A549 (cell line): ENCODE results near the gene BCAS3. TPM values are rescaled to one million over a fixed set of nuclear protein-coding genes. Genes with fewer than 3 reads are reported as not detected.
A peak's percentile ranks its signal among the peaks of the same experiment; 100 is the strongest.

Source experiments
- ATAC-seq, 2 experiments: fragments of 200-7000 bp in 1 of 2; fragments of >200 bp in 1 of 2; cut with Nextera tagmentation in 1 of 2; cut with Tn5 transposase in 1 of 2; 3 replicates each; pipeline versions ENCODE4 v1.8.0 to v1.9.1; 2018 to 2020; ENCODE audit warnings: mild to moderate bottlenecking in 1 of 2, moderate library complexity in 1 of 2
- CTCF ChIA-PET: fragments of 300-600 bp; sonication (Branson Sonifier 250); formaldehyde crosslinking; extraction: SDS; loops from one replicate; lab custom pipeline; 2021; ENCODE audit warnings: antibody characterized with exemption, inconsistent platforms; lab: Yijun Ruan, JAX
- POLR2A ChIA-PET: fragments of 350-600 bp; formaldehyde crosslinking; extraction: SDS; loops from one replicate; lab custom pipeline; 2021; ENCODE audit warnings: antibody characterized with exemption, inconsistent platforms; lab: Yijun Ruan, JAX
- DNase-seq, 2 experiments: peaks; one replicate each; pipeline versions ENCODE4 v3.0.0 to v3.0.0-alpha.2; 2011 to 2016; ENCODE audit warnings: low read depth in 1 of 2, low spot score in 1 of 2
- FAIRE-seq: peaks from 2 replicates; lab custom pipeline; 2011; peaks lifted over from hg19 to GRCh38; lab: Jason Lieb, UNC
- H3K27ac ChIP-seq, 2 experiments: fragments of >200 bp; sonication (Bioruptor Twin); formaldehyde crosslinking; 3 replicates each; pipeline ENCODE4 v1.5.1; 2016 to 2017
- H3K4me1 ChIP-seq: fragments of >200 bp; sonication (Bioruptor Twin); formaldehyde crosslinking; 3 replicates; pipeline ENCODE4 v1.6.1; 2016
- H3K4me2 ChIP-seq: fragments of >200 bp; sonication (Bioruptor Twin); formaldehyde crosslinking; 3 replicates; pipeline ENCODE4 v1.6.1; 2016
- H3K4me3 ChIP-seq: fragments of >200 bp; sonication (Bioruptor Twin); formaldehyde crosslinking; 3 replicates; pipeline ENCODE4 v1.5.1; 2016
- H3K9me3 ChIP-seq: fragments of >200 bp; sonication (Bioruptor Twin); formaldehyde crosslinking; 3 replicates; pipeline ENCODE4 v1.6.1; 2016
- ATOH8 ChIP-seq: fragments of 250-450 bp; sonication (Bioruptor Pico); IDR thresholded peaks from 2 replicates; pipeline ENCODE4 v1.5.0; 2020; ENCODE audit warnings: low read depth, mild to moderate bottlenecking, moderate library complexity
- CBX8 ChIP-seq: fragments of 200-600 bp; sonication (generic); IDR thresholded peaks from 2 replicates; pipeline ENCODE4 v1.6.1; 2016
- CEBPB ChIP-seq, 2 experiments: fragments of >200 bp in 1 of 2; sonication (Bioruptor Twin) in 1 of 2; formaldehyde crosslinking in 1 of 2; IDR thresholded peaks; 2 replicates each; pipeline ENCODE4 v1.6.1; 2012 to 2016
- CHD2 ChIP-seq: fragments of 150-350 bp; IDR thresholded peaks from 2 replicates; pipeline ENCODE4 v1.6.1; 2014; ENCODE audit warnings: low read length; ENCODE audit not compliant: partially characterized antibody
- FOSL2 ChIP-seq, 2 experiments: fragments of 450-650 bp in 1 of 2; fragments of >200 bp in 1 of 2; sonication (Bioruptor Twin) in 1 of 2; formaldehyde crosslinking; IDR thresholded peaks; 2 replicates each; pipeline versions ENCODE4 v1.5.0 to v1.6.1; 2016 to 2020; ENCODE audit warnings: mild to moderate bottlenecking in 1 of 2, moderate library complexity in 1 of 2
- FOXS1 ChIP-seq: fragments of 250-450 bp; sonication (Bioruptor Pico); IDR thresholded peaks from 2 replicates; pipeline ENCODE4 v1.5.0; 2020; ENCODE audit warnings: mild to moderate bottlenecking, moderate library complexity
- HMGXB4 ChIP-seq: fragments of 250-450 bp; sonication (Bioruptor Pico); IDR thresholded peaks from 2 replicates; pipeline ENCODE4 v1.5.0; 2021; ENCODE audit warnings: mild to moderate bottlenecking, moderate library complexity, borderline replicate concordance
- HOXB5 ChIP-seq: fragments of 250-450 bp; sonication (Bioruptor Pico); IDR thresholded peaks from 2 replicates; pipeline ENCODE4 v1.5.0; 2020; ENCODE audit warnings: mild to moderate bottlenecking, moderate library complexity
- JUN ChIP-seq, 2 experiments: fragments of >200 bp; sonication (Bioruptor Twin); formaldehyde crosslinking; IDR thresholded peaks; 2 replicates in 1 of 2; 3 replicates in 1 of 2; pipeline ENCODE4 v1.6.1; 2016 to 2017
- JUNB ChIP-seq: fragments of >200 bp; sonication (Bioruptor Twin); formaldehyde crosslinking; IDR thresholded peaks from 2 replicates; pipeline ENCODE4 v1.6.1; 2016
- MAFK ChIP-seq: fragments of 450-650 bp; IDR thresholded peaks from 2 replicates; pipeline ENCODE4 v1.6.1; 2014; ENCODE audit not compliant: partially characterized antibody
- RAD21 ChIP-seq, 2 experiments: fragments of >200 bp in 1 of 2; sonication (Bioruptor Twin) in 1 of 2; formaldehyde crosslinking in 1 of 2; IDR thresholded peaks in 1 of 2; conservative IDR thresholded peaks in 1 of 2; 2 replicates in 1 of 2; 3 replicates in 1 of 2; pipeline ENCODE4 v1.6.1; 2012 to 2018; ENCODE audit warnings: inconsistent platforms in 1 of 2
- RFX5 ChIP-seq: fragments of 450-650 bp; IDR thresholded peaks from 2 replicates; pipeline ENCODE4 v1.7.1; 2014; ENCODE audit warnings: antibody characterized with exemption, mild to moderate bottlenecking, moderate library complexity
- RNF2 ChIP-seq: fragments of 200-600 bp; sonication (generic); IDR thresholded peaks from 2 replicates; pipeline ENCODE4 v1.6.1; 2016; ENCODE audit warnings: low read depth, mild to moderate bottlenecking, antibody characterized with exemption, moderate library complexity, borderline replicate concordance
- SREBF2 ChIP-seq: fragments of 450-650 bp; IDR thresholded peaks from 2 replicates; pipeline ENCODE4 v1.6.1; 2014; ENCODE audit warnings: mild to moderate bottlenecking, moderate library complexity
- TFCP2L1 ChIP-seq: fragments of 250-450 bp; sonication (Bioruptor Pico); IDR thresholded peaks from 2 replicates; pipeline ENCODE4 v1.5.0; 2021; ENCODE audit warnings: mild to moderate bottlenecking
- TP53 ChIP-seq: fragments of 250-450 bp; sonication (Bioruptor Pico); IDR thresholded peaks from 2 replicates; pipeline ENCODE4 v1.5.0; 2021; ENCODE audit warnings: mild to moderate bottlenecking, moderate library complexity
- USF2 ChIP-seq: fragments of 450-650 bp; IDR thresholded peaks from 2 replicates; pipeline ENCODE4 v1.6.1; 2014; ENCODE audit warnings: antibody characterized with exemption
- ZC3H11A ChIP-seq: fragments of 450-650 bp; IDR thresholded peaks from 2 replicates; pipeline ENCODE4 v1.6.1; 2014; ENCODE audit warnings: antibody characterized with exemption, mild to moderate bottlenecking
- ZNF302 ChIP-seq: fragments of 250-450 bp; sonication (Bioruptor Pico); IDR thresholded peaks from 2 replicates; pipeline ENCODE4 v1.9.0; 2021; ENCODE audit warnings: inconsistent platforms, mild to moderate bottlenecking, moderate library complexity
- WGBS: methylation state at CpG from one replicate; pipeline ENCODE4 v1.1.6; 2017; ENCODE audit errors: missing lambda C conversion rate; 5-methylcytosine and 5-hydroxymethylcytosine counted together
- polyA plus RNA-seq, 4 experiments: library from polyadenylated mRNA; depleted of rRNA in 3 of 4; stranded (reverse); fragments of >200 nt; fragmentation: RNase III in 1 of 4; extraction: RNeasy Plus Mini Kit Qiagen cat#74134 plus additional on column Dnase treatment in 1 of 4; gene quantifications; 2 replicates in 3 of 4; 3 replicates in 1 of 4; pipeline ENCODE4 v1.2.3, GENCODE V29; 2011 to 2017

The BCAS3 gene
- polyA plus RNA-seq, 2 of the 4 experiments (the other 2 are of a cell fraction) = 14.7 to 43.4 TPM

- Histone ChIP-seq H3K4me3 (no peak overlapping the region), H3K27ac (no peak overlapping the region), H3K4me2 (no peak overlapping the region)
- FAIRE-seq = peak; percentile 7
- ChIA-PET CTCF (no interaction called here), POLR2A (no interaction called here)
- no peak for ATAC-seq
- no peak for TF ChIP-seq HMGXB4 (CRISPR knock-in tag)
- TF ChIP-seq TFCP2L1 = no peak
- no peak for TF ChIP-seq TP53 (CRISPR knock-in tag)
- TF ChIP-seq JUN (IDR thresholded peaks at IDR 0.05) = no peak
- TF ChIP-seq FOXS1 (CRISPR knock-in tag) = no peak
- TF ChIP-seq RFX5 = no peak
- no peak for TF ChIP-seq USF2
- TF ChIP-seq, all 56 proteins: peak for 0
- DNase-seq = no peak
- no peaks in the 10 kb centered on the region for H3K4me1 ChIP-seq
- no peaks in the 10 kb centered on the region for H3K9me3 ChIP-seq
These were observed 155.0 kb downstream of the BCAS3 start for GRCh38 chr17:60832631-60833030.

GRCh38 chr17:60840456-60840855 is 162.8 kb downstream of the BCAS3 start:
- Histone ChIP-seq H3K27ac (no peak overlapping the region), H3K4me1 (peaks cover 8% of the 10 kb centered on the region; the same call in 2 of the 3 replicates), H3K9me3 (no peaks in the 10 kb centered on the region), H3K4me3 (no peak overlapping the region), H3K4me2 (no peak overlapping the region)
- ChIA-PET POLR2A (no interaction called here), CTCF (interaction anchor here (1.3 kb wide), 1 partner anchor 17 kb away, joined by 3 read pairs; no protein-coding TSS in a partner anchor)
- FAIRE-seq (peak; percentile 56), ATAC-seq (no peak), DNase-seq (no peak)
- 88% methylated on average over 3 of the region's 3 CpGs for WGBS
- TF ChIP-seq FOSL2 (IDR thresholded peaks at IDR 0.05) = no peak
- no peak for TF ChIP-seq FOSL2 (CRISPR knock-in tag; IDR thresholded peaks at IDR 0.05)
- TF ChIP-seq JUNB = no peak
- TF ChIP-seq CEBPB (IDR thresholded peaks at IDR 0.05) = no peak
- TF ChIP-seq ZNF302 = no peak
- TF ChIP-seq SREBF2 = no peak
- TF ChIP-seq MAFK = no peak
- TF ChIP-seq JUN (IDR thresholded peaks at IDR 0.05) = no peak
- TF ChIP-seq ZC3H11A = no peak
- no peak for TF ChIP-seq ATOH8 (CRISPR knock-in tag)
- no peak for TF ChIP-seq RNF2
- no peak for TF ChIP-seq RAD21 (conservative IDR thresholded peaks at IDR 0.05 in 1 of 2, IDR thresholded peaks at IDR 0.05 in 1 of 2)

- no peaks in the 10 kb centered on the region for H3K9me3 ChIP-seq
- H3K27ac ChIP-seq = no peak overlapping the region
- FAIRE-seq (no peak), DNase-seq (no peak), ATAC-seq (no peak)
- ChIA-PET POLR2A (no interaction called here), CTCF (interaction anchor here (0.8 to 1.0 kb wide), 2 partner anchors 61 to 124 kb away, joined by 3 read pairs; no protein-coding TSS in a partner anchor)
- H3K4me3 ChIP-seq = no peak overlapping the region
- peaks cover 9% of the 10 kb centered on the region; the same call in 2 of the 3 replicates for H3K4me1 ChIP-seq
- peak overlapping the region; percentile 0; the same call in 1 of the 3 replicates for H3K4me2 ChIP-seq
- 64% methylated on average over 6 of the region's 6 CpGs for WGBS
- peak in 1 of 2 experiments; percentile 45; a peak in 1 of 4 replicates for TF ChIP-seq CEBPB (IDR thresholded peaks at IDR 0.05)
- TF ChIP-seq CHD2 = no peak
- no peak for TF ChIP-seq CBX8
- TF ChIP-seq HOXB5 (CRISPR knock-in tag) = no peak
- no peak for TF ChIP-seq JUNB
- TF ChIP-seq, all 56 proteins: peak for 1
These were observed 167.4 kb downstream of the BCAS3 start for GRCh38 chr17:60845012-60845411.
